ENCODE results near the gene OR2A14. TPM values are rescaled to one million over a fixed set of nuclear protein-coding genes. Genes with fewer than 3 reads are reported as not detected.

Gene OR2A14
- total RNA-seq = under 0.01 TPM in 1 of 2 replicates, not detected in the other

GRCh38 chr7:144122876-144123275 lies at the start of gene OR2A14:
Gene OR2A14, plus strand, starts transcription at chr7:144123176. Its CDS starts 5,937 bp downstream, at chr7:144129113.

GRCh38 chr7:144085978-144086377 lies 37.0 kb upstream of the OR2A14 start, which contains the start of gene OR2A12:
Gene OR2A12, plus strand, starts transcription at chr7:144086278. Its CDS starts 8,830 bp downstream, at chr7:144095108.

GRCh38 chr7:144109283-144109682 lies 13.7 kb upstream of the OR2A14 start, which contains the start of gene OR2A2:
Gene OR2A2, plus strand, starts transcription at chr7:144109583. Its CDS starts 0 bp downstream, at chr7:144109583.

Other genes with a start within 250 kb of the OR2A14 start
- gene TCAF1, start 221.0 kb upstream of the OR2A14 start, total RNA-seq = 23.4 and 27.7 TPM in 2 replicates
- not detected in 2 replicates for gene OR2F2, start 187.9 kb upstream of the OR2A14 start, total RNA-seq
- gene OR2F1, start 168.3 kb upstream of the OR2A14 start, total RNA-seq = not detected in 2 replicates
- not detected in 2 replicates for gene OR6B1, start 122.9 kb upstream of the OR2A14 start, total RNA-seq
- under 0.01 TPM in 1 of 2 replicates, not detected in the other for gene OR2A5, start 74.2 kb upstream of the OR2A14 start, total RNA-seq
- gene OR2A25, start 53.4 kb upstream of the OR2A14 start, total RNA-seq = not detected in 2 replicates
- gene OR2A12, start 36.9 kb upstream of the OR2A14 start, total RNA-seq = under 0.01 TPM in 1 of 2 replicates, not detected in the other
- not detected in 2 replicates for gene OR2A2, start 13.6 kb upstream of the OR2A14 start, total RNA-seq
- 2.4 TPM in 1 of 2 replicates, not detected in the other for gene CTAGE4, start 60.3 kb downstream of the OR2A14 start, total RNA-seq
- 9.4 and 12.5 TPM in 2 replicates for gene ARHGEF35, start 72.7 kb downstream of the OR2A14 start, total RNA-seq
- gene OR2A42, start 116.4 kb downstream of the OR2A14 start, total RNA-seq = not detected in 2 replicates
- 0.85 and 1.7 TPM in 2 replicates for gene OR2A7, start 141.6 kb downstream of the OR2A14 start, total RNA-seq
- 1.9 and 2.8 TPM in 2 replicates for gene CTAGE8, start 146.1 kb downstream of the OR2A14 start, total RNA-seq
- not detected in 2 replicates for gene OR2A1, start 189.2 kb downstream of the OR2A14 start, total RNA-seq
- 11.9 and 14.9 TPM in 2 replicates for gene ARHGEF5, start 232.2 kb downstream of the OR2A14 start, total RNA-seq